A673 (cell line): ENCODE measurements around the gene KLHL35. TPM values are rescaled to one million over a fixed set of nuclear protein-coding genes. Genes with fewer than 3 reads are reported as not detected.

Source experiments
- BruUV-seq: library from RNA; stranded (reverse); fragments of 400-500 nt; replicated peaks from 2 replicates; lab custom pipeline; 2021; lab: Mats Ljungman, UMichigan
- CTCF ChIA-PET: fragments of 300-600 bp; sonication (Branson Sonifier 250); formaldehyde crosslinking; loops from one replicate; lab custom pipeline; 2022; ENCODE audit warnings: antibody characterized with exemption; lab: Charles Lee
- POLR2A ChIA-PET: fragments of 300-600 bp; sonication (Branson Sonifier 250); formaldehyde crosslinking; loops from one replicate; lab custom pipeline; 2022; ENCODE audit warnings: antibody characterized with exemption; ENCODE audit not compliant: low non-redundant PET; lab: Charles Lee
- DNase-seq: peaks from one replicate; pipeline ENCODE4 v3.0.0-alpha.2; 2015; ENCODE audit warnings: low spot score
- H3K27ac ChIP-seq: fragments of 200-600 bp; sonication (generic); 2 replicates; pipeline ENCODE4 v1.5.1; 2016; ENCODE audit warnings: mixed run types, low read depth, mild to moderate bottlenecking, mixed read lengths, antibody characterized with exemption, low read length; ENCODE audit not compliant: poor library complexity, severe bottlenecking
- H3K27me3 ChIP-seq: fragments of 200-600 bp; sonication (generic); replicated peaks from 2 replicates; pipeline ENCODE4 v1.6.1; 2017; ENCODE audit warnings: mixed run types, low read depth, mild to moderate bottlenecking, mixed read lengths, antibody characterized with exemption, low read length; ENCODE audit not compliant: insufficient read depth, poor library complexity
- H3K36me3 ChIP-seq: fragments of 200-600 bp; sonication (generic); 2 replicates; pipeline ENCODE4 v1.6.1; 2016; ENCODE audit warnings: mixed run types, mild to moderate bottlenecking, mixed read lengths, antibody characterized with exemption, low read length; ENCODE audit not compliant: insufficient read depth, poor library complexity, severe bottlenecking
- H3K4me1 ChIP-seq: fragments of 200-600 bp; sonication (generic); 2 replicates; pipeline ENCODE4 v1.6.1; 2017; ENCODE audit warnings: mixed run types, mild to moderate bottlenecking, mixed read lengths, antibody characterized with exemption, low read length; ENCODE audit not compliant: insufficient read depth, poor library complexity, severe bottlenecking
- H3K4me3 ChIP-seq: fragments of 200-600 bp; sonication (generic); 2 replicates; pipeline ENCODE4 v1.5.1; 2016; ENCODE audit warnings: low read depth, mixed run types, mild to moderate bottlenecking, mixed read lengths, low read length; ENCODE audit not compliant: poor library complexity, severe bottlenecking
- H3K9me3 ChIP-seq: fragments of 200-600 bp; sonication (generic); 2 replicates; pipeline ENCODE4 v1.6.1; 2016; ENCODE audit warnings: mixed run types, low read depth, mild to moderate bottlenecking, mixed read lengths, antibody characterized with exemption, low read length; ENCODE audit not compliant: poor library complexity, severe bottlenecking
- EZH2 ChIP-seq: fragments of 200-600 bp; sonication (generic); IDR thresholded peaks from 2 replicates; pipeline ENCODE4 v1.6.1; 2017; ENCODE audit warnings: borderline replicate concordance, low read depth, mild to moderate bottlenecking, mixed read lengths, antibody characterized with exemption, low read length; ENCODE audit not compliant: poor library complexity, severe bottlenecking
- intact Hi-C: fragments of 100-400 bp; cut with micrococcal nuclease; formaldehyde crosslinking; loops from one replicate; pipeline ENCODE4 v1.10.0; 2022; ENCODE audit not compliant: unreplicated experiment
- total RNA-seq: library from RNA; stranded (reverse); gene quantifications from 2 replicates; pipeline ENCODE4 v1.2.3, GENCODE V29; 2021
- TF ChIP-seq, protein P1 (sequence below): fragments of 300-800, 200-600 bp; sonication (generic); conservative IDR thresholded peaks from 2 replicates; pipeline ENCODE4 v1.5.1; 2017; ENCODE audit warnings: low read depth, mild to moderate bottlenecking, antibody characterized with exemption, low read length, moderate library complexity, mixed read lengths

Gene KLHL35
- total RNA-seq, 1 experiment from 2014 or later, result 0.88 TPM

- Histone ChIP-seq H3K27me3 (no peaks in the 10 kb centered on the region), H3K4me1 (no peaks in the 10 kb centered on the region), H3K27ac (no peak overlapping the region), H3K36me3 (peaks cover 12% of the 10 kb centered on the region), H3K4me3 (no peak overlapping the region), H3K9me3 (no peaks in the 10 kb centered on the region)
- intact Hi-C loops, result no loop called here
- no peak for DNase-seq
- no peak for TF ChIP-seq EZH2
- TF ChIP-seq, protein P1, sequence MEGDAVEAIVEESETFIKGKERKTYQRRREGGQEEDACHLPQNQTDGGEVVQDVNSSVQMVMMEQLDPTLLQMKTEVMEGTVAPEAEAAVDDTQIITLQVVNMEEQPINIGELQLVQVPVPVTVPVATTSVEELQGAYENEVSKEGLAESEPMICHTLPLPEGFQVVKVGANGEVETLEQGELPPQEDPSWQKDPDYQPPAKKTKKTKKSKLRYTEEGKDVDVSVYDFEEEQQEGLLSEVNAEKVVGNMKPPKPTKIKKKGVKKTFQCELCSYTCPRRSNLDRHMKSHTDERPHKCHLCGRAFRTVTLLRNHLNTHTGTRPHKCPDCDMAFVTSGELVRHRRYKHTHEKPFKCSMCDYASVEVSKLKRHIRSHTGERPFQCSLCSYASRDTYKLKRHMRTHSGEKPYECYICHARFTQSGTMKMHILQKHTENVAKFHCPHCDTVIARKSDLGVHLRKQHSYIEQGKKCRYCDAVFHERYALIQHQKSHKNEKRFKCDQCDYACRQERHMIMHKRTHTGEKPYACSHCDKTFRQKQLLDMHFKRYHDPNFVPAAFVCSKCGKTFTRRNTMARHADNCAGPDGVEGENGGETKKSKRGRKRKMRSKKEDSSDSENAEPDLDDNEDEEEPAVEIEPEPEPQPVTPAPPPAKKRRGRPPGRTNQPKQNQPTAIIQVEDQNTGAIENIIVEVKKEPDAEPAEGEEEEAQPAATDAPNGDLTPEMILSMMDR, result no peak
- CTCF ChIA-PET, result no interaction called here
- no TSS peak for BruUV-seq
- POLR2A ChIA-PET, result no interaction called here
These were observed 11.1 kb downstream of the KLHL35 start for GRCh38 chr11:75421902-75422247.

DNA sequence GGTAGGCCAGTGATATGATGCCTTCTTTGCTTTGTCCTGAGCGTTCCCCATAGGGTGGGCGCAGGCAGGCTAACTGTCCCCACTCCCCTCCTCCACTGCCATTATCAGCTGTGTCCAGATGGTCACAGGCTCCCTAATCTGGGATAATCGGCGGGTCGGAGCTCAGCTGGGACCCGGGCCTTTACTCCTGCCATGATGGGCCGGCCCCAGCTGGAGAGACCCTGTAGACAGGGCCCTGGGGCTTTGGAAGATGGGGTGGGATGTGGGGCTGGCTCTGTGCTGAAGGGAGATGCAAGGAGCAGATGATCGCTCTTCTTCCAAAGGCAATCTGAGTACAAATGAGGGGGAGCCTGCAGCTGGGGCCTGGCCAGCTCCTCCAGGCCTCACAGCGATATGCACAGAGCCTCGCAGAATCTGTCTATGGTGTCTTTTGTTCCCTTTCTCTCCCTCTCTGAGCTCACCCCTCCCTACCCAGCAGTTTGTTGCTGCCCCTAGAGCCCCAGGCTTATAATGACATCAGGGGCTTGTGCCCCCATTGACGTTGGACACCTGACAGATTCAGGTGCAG is 11.9 kb downstream of the KLHL35 start:
- ChIA-PET POLR2A (no interaction called here), CTCF (no interaction called here)
- Histone ChIP-seq H3K9me3 (no peaks in the 10 kb centered on the region), H3K36me3 (peaks cover 14% of the 10 kb centered on the region), H3K27me3 (no peaks in the 10 kb centered on the region), H3K27ac (no peak overlapping the region), H3K4me3 (no peak overlapping the region), H3K4me1 (no peaks in the 10 kb centered on the region)
- DNase-seq, result no peak
- no peak for TF ChIP-seq EZH2
- TF ChIP-seq, protein P1, result no peak
- BruUV-seq, result no TSS peak
- intact Hi-C loops, result no loop called here

GRCh38 chr11:75420224-75421034 is 12.6 kb downstream of the KLHL35 start:
- no TSS peak for BruUV-seq
- intact Hi-C loops, result no loop called here
- H3K27ac ChIP-seq, result no peak overlapping the region

More at GRCh38 chr11:75420224-75421034, 12.6 kb downstream of the KLHL35 start:
- ChIA-PET CTCF (no interaction called here), POLR2A (no interaction called here)
- H3K36me3 ChIP-seq, result peaks cover 14% of the 10 kb centered on the region
- H3K4me1 ChIP-seq, result no peaks in the 10 kb centered on the region
- no peaks in the 10 kb centered on the region for H3K27me3 ChIP-seq
- H3K9me3 ChIP-seq, result no peaks in the 10 kb centered on the region
- TF ChIP-seq, protein P1, result no peak
- TF ChIP-seq EZH2, result no peak
- DNase-seq, result no peak
- H3K4me3 ChIP-seq, result no peak overlapping the region
